Mucosa of rectum (tissue), 2 donors: ENCODE measurements around the gene RASSF1.

Source experiments
- H3K27ac ChIP-seq, 2 donors: one replicate each; pipeline ENCODE4 v1.7.0; 2013; ENCODE audit warnings: inconsistent platforms in 2 of 2, low read depth in 2 of 2, low read length in 2 of 2
- H3K27me3 ChIP-seq, 2 donors: one replicate each; pipeline ENCODE4 v1.7.0; 2013; ENCODE audit warnings: low read length in 2 of 2; ENCODE audit not compliant: control insufficient read depth in 2 of 2, insufficient read depth in 2 of 2
- H3K36me3 ChIP-seq, 2 donors: one replicate each; pipeline ENCODE4 v1.7.0; 2013; ENCODE audit warnings: low read length in 2 of 2; ENCODE audit not compliant: control insufficient read depth in 2 of 2, insufficient read depth in 2 of 2
- H3K4me1 ChIP-seq, 2 donors: one replicate each; pipeline ENCODE4 v1.7.0; 2013; ENCODE audit warnings: low read length in 2 of 2, mild to moderate bottlenecking in 1 of 2; ENCODE audit not compliant: control insufficient read depth in 2 of 2, insufficient read depth in 2 of 2
- H3K4me3 ChIP-seq, 2 donors: one replicate each; pipeline ENCODE4 v1.7.0; 2013; ENCODE audit warnings: low read length in 2 of 2
- H3K9ac ChIP-seq, 2 donors: one replicate each; pipeline ENCODE4 v1.7.0; 2013; ENCODE audit warnings: low read length in 2 of 2, low read depth in 1 of 2, mild to moderate bottlenecking in 1 of 2
- H3K9me3 ChIP-seq, 2 donors: one replicate each; pipeline ENCODE4 v1.7.0; 2013; ENCODE audit warnings: low read length in 2 of 2; ENCODE audit not compliant: control insufficient read depth in 2 of 2
- donor health status: healthy.
- donor health status: Normal muscosa, but diverticular disease.

The RASSF1 gene

GRCh38 chr3:50340448-50341329 is at the start of gene RASSF1:
TSS of gene RASSF1 (minus strand) at chr3:50340836. CDS start at chr3:50340805, 31 bp downstream.
- H3K4me3 ChIP-seq = peak within 1 kb of the TSS; percentile 63 to 71
- no peaks in the 10 kb centered on the region for H3K36me3 ChIP-seq
- H3K27me3 ChIP-seq = no peaks in the 10 kb centered on the region
- H3K9me3 ChIP-seq = no peaks in the 10 kb centered on the region
- peaks cover 38 to 48% of the 10 kb centered on the region in 2 donors for H3K4me1 ChIP-seq
- H3K9ac ChIP-seq = peak within 1 kb of the TSS; percentile 73 to 84
- H3K27ac ChIP-seq = peak within 1 kb of the TSS; percentile 82 to 87

GRCh38 chr3:50389414-50389767 is 48.8 kb upstream of the RASSF1 start:
- Histone ChIP-seq H3K27ac (no peak overlapping the region), H3K9ac (no peak overlapping the region), H3K4me1 (peaks cover 4 to 9% of the 10 kb centered on the region in 2 donors), H3K4me3 (no peak overlapping the region), H3K27me3 (no peaks in the 10 kb centered on the region), H3K9me3 (no peaks in the 10 kb centered on the region), H3K36me3 (no peaks in the 10 kb centered on the region)

- no peak overlapping the region for H3K4me3 ChIP-seq
- no peaks in the 10 kb centered on the region for H3K27me3 ChIP-seq
- no peak overlapping the region for H3K27ac ChIP-seq
- no peaks in the 10 kb centered on the region for H3K36me3 ChIP-seq
- H3K9me3 ChIP-seq = no peaks in the 10 kb centered on the region
- no peak overlapping the region for H3K9ac ChIP-seq
- peaks cover 4 to 9% of the 10 kb centered on the region in 2 donors for H3K4me1 ChIP-seq
These were observed 48.2 kb upstream of the RASSF1 start for GRCh38 chr3:50388720-50389413.

- Histone ChIP-seq H3K36me3 (no peaks in the 10 kb centered on the region), H3K9ac (no peak overlapping the region), H3K4me1 (peaks cover 4 to 9% of the 10 kb centered on the region in 2 donors), H3K27ac (no peak overlapping the region), H3K27me3 (no peaks in the 10 kb centered on the region), H3K4me3 (no peak overlapping the region), H3K9me3 (no peaks in the 10 kb centered on the region)
These were observed 47.5 kb upstream of the RASSF1 start for GRCh38 chr3:50388016-50388719.

- H3K9me3 ChIP-seq = no peaks in the 10 kb centered on the region
- H3K36me3 ChIP-seq = no peaks in the 10 kb centered on the region
- H3K4me1 ChIP-seq = peaks cover 2 to 4% of the 10 kb centered on the region in 2 donors
- no peak overlapping the region for H3K9ac ChIP-seq
- no peaks in the 10 kb centered on the region for H3K27me3 ChIP-seq
- H3K4me3 ChIP-seq = no peak overlapping the region
- H3K27ac ChIP-seq = no peak overlapping the region
These were observed 45.1 kb upstream of the RASSF1 start for GRCh38 chr3:50385754-50386153.

GRCh38 chr3:50383750-50384149 is 43.1 kb upstream of the RASSF1 start:
- H3K4me1 ChIP-seq = no peaks in the 10 kb centered on the region
- no peak overlapping the region for H3K27ac ChIP-seq

GRCh38 chr3:50382722-50383121 is 42.1 kb upstream of the RASSF1 start:
- H3K4me1 ChIP-seq = no peaks in the 10 kb centered on the region
- no peak overlapping the region for H3K4me3 ChIP-seq
- no peaks in the 10 kb centered on the region for H3K27me3 ChIP-seq
- no peak overlapping the region for H3K9ac ChIP-seq
- H3K9me3 ChIP-seq = no peaks in the 10 kb centered on the region
- H3K36me3 ChIP-seq = no peaks in the 10 kb centered on the region
- H3K27ac ChIP-seq = no peak overlapping the region

More at GRCh38 chr3:50383750-50384149, 43.1 kb upstream of the RASSF1 start:
- no peaks in the 10 kb centered on the region for H3K36me3 ChIP-seq
- no peak overlapping the region for H3K9ac ChIP-seq
- no peaks in the 10 kb centered on the region for H3K27me3 ChIP-seq
- no peaks in the 10 kb centered on the region for H3K9me3 ChIP-seq
- H3K4me3 ChIP-seq = no peak overlapping the region

- Histone ChIP-seq H3K9me3 (no peaks in the 10 kb centered on the region), H3K36me3 (no peaks in the 10 kb centered on the region), H3K27ac (no peak overlapping the region), H3K9ac (no peak overlapping the region), H3K27me3 (no peaks in the 10 kb centered on the region), H3K4me1 (no peaks in the 10 kb centered on the region), H3K4me3 (no peak overlapping the region)
These were observed 40.7 kb upstream of the RASSF1 start for GRCh38 chr3:50381383-50381782.

- no peak overlapping the region for H3K4me3 ChIP-seq
- H3K9me3 ChIP-seq = no peaks in the 10 kb centered on the region
- H3K9ac ChIP-seq = no peak overlapping the region
- no peak overlapping the region for H3K27ac ChIP-seq
- H3K36me3 ChIP-seq = no peaks in the 10 kb centered on the region
- no peaks in the 10 kb centered on the region for H3K27me3 ChIP-seq
- H3K4me1 ChIP-seq = no peaks in the 10 kb centered on the region
These were observed 39.9 kb upstream of the RASSF1 start for GRCh38 chr3:50380405-50381085.
